ENCODE data around the gene TAOK2.

The TAOK2 gene

DNA sequence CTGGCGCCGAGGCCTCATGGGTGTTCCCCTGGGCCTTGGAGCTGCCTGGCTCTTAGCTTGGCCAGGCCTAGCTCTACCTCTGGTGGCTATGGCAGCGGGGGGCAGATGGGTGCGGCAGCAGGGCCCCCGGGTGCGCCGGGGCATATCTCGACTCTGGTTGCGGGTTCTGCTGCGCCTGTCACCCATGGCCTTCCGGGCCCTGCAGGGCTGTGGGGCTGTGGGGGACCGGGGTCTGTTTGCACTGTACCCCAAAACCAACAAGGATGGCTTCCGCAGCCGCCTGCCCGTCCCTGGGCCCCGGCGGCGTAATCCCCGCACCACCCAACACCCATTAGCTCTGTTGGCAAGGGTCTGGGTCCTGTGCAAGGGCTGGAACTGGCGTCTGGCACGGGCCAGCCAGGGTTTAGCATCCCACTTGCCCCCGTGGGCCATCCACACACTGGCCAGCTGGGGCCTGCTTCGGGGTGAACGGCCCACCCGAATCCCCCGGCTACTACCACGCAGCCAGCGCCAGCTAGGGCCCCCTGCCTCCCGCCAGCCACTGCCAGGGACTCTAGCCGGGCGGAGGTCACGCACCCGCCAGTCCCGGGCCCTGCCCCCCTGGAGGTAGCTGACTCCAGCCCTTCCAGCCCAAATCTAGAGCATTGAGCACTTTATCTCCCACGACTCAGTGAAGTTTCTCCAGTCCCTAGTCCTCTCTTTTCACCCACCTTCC, 13.9 kb downstream of the TAOK2 start:
- no peak for DNase-seq (ENCODE audit: low read depth in 2 of 2)

- DNase-seq (ENCODE audit: low read depth in 2 of 2), result no peak
These were observed 14.8 kb downstream of the TAOK2 start for GRCh38 chr16:29988346-29989075.

GRCh38 chr16:29989111-29989858, 15.6 kb downstream of the TAOK2 start:
- DNase-seq (ENCODE audit: low read depth in 2 of 2), result no peak

GRCh38 chr16:29990034-29990433, 16.4 kb downstream of the TAOK2 start:
- no peak for DNase-seq (ENCODE audit: low read depth in 2 of 2)

DNA sequence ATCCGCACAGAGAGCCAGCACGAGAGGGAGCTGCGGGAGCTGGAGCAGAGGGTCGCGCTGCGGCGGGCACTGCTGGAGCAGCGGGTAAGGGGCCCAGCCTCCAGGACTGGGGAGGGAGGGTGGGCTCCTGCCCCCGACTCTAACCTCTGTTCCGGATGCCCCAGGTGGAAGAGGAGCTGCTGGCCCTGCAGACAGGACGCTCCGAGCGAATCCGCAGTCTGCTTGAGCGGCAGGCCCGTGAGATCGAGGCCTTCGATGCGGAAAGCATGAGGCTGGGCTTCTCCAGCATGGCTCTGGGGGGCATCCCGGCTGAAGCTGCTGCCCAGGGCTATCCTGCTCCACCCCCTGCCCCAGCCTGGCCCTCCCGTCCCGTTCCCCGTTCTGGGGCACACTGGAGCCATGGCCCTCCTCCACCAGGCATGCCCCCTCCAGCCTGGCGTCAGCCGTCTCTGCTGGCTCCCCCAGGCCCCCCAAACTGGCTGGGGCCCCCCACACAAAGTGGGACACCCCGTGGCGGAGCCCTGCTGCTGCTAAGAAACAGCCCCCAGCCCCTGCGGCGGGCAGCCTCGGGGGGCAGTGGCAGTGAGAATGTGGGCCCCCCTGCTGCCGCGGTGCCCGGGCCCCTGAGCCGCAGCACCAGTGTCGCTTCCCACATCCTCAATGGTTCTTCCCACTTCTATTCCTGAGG, 17.4 kb downstream of the TAOK2 start:
- DNase-seq (ENCODE audit: low read depth in 2 of 2), result no peak

DNA sequence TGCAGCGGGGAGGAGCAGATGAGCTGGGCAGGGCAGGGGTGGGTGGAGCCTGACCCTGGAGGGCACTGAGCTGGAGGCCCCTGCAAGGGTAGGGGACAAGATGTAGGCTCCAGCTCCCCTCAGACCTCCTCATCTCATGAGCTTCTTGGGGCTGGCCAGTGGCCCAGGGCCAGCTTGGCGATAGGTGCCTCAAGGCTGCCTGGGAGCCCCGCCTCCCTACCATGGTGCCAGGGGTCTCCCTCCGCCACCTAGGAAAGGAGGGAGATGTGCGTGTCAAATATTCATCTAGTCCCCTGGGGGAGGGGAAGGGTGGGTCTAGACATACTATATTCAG, 17.9 kb downstream of the TAOK2 start:
- no peak for DNase-seq (ENCODE audit: low read depth in 2 of 2)

GRCh38 chr16:29992344-29992967, 18.8 kb downstream of the TAOK2 start:
- no peak for DNase-seq (ENCODE audit: low read depth in 2 of 2)

GRCh38 chr16:29993191-29993902, 19.7 kb downstream of the TAOK2 start:
- no peak for DNase-seq (ENCODE audit: low read depth in 2 of 2)

DNA sequence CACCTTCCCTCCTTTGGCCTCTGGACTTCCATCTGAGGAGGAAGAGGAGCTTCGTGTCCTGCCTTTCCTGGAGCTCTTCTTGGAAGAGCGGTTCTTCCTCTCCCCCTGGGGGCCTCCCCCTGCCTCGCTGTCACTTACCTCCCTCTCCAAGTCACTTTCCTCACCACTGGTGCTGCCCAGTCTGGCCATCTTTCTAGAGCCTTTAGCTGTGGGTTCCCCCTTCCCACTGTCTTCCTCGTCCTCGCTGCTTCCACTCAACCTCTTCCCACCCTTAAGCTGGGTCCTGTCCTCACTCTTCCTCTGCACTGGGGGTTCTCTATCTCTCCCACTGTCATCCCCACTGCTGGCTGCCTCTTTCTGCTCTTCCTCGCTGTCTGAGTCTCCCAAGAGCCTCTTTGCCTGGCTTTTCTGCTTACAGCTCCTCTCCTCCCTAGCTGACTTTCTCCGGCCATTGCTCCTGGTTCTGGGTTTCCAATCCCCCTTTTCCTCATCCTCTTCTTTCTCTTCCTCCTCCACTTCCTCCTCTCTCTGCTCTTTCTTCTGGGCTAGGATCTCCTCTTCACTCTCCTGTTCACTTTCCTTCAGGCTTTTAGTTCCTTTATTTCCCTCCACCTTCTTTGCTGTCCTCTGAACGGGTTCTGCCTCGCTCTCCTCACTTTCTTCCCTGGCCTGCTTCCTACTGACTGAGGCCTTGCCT, 20.4 kb downstream of the TAOK2 start:
- no peak for DNase-seq (ENCODE audit: low read depth in 2 of 2)

DNA sequence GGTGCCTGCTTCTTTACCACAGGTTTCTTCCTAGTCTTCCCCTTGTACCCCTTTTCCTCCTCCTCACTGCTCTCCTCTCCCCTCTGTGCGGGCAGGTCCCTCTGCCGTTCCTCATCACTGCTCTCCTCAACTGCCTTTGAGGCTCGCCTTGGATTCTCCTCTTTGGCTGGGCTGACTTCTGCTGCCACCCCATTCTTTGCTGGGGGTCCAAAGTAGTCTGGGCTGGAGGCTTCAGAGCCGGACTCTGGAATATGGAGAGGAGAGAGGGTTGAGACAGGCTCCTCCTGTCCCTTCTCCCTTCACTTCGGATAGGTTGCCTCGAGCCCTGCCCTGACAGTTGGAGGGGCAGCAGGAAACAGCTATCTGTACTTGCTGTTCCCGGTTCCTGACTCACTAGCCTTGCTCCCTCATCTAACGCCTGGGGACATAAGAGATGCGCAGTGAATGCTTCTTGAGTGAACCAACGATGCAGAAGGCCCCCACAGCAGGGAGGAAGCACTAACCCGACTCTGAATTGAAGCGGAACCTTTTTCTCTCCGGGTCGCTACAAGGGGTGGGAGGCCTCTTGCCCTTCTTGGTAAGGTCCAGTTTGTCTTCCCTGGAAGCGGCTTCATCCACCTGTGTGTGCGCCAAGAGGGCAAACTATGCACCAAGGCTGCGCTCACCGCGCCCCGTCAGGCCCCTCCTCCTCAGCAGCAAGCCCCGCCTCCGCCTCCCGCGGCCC, 21.1 kb downstream of the TAOK2 start:
- DNase-seq (ENCODE audit: low read depth in 2 of 2), result peak; percentile 49 to 66

- DNase-seq (ENCODE audit: low read depth in 2 of 2), result peak; percentile 78 to 84
These were observed 21.7 kb downstream of the TAOK2 start, which contains the start of gene HIRIP3 for GRCh38 chr16:29995324-29995910. HIRIP3 (minus strand) TSS chr16:29995617; CDS start chr16:29995605, 12 bp downstream.

- peak; percentile 99 for DNase-seq (ENCODE audit: low read depth in 2 of 2)
These were observed 22.5 kb downstream of the TAOK2 start, which contains the start of gene INO80E for GRCh38 chr16:29995911-29996765. INO80E (plus strand) TSS chr16:29996241; CDS start chr16:29996311, 70 bp downstream.

- DNase-seq (ENCODE audit: low read depth in 2 of 2), result no peak
These were observed 23.1 kb downstream of the TAOK2 start for GRCh38 chr16:29996766-29997250.

- no peak for DNase-seq (ENCODE audit: low read depth in 2 of 2)
These were observed 25.9 kb downstream of the TAOK2 start for GRCh38 chr16:29999605-30000004.

GRCh38 chr16:30000735-30001631, 27.3 kb downstream of the TAOK2 start:
- no peak for DNase-seq (ENCODE audit: low read depth in 2 of 2)

DNA sequence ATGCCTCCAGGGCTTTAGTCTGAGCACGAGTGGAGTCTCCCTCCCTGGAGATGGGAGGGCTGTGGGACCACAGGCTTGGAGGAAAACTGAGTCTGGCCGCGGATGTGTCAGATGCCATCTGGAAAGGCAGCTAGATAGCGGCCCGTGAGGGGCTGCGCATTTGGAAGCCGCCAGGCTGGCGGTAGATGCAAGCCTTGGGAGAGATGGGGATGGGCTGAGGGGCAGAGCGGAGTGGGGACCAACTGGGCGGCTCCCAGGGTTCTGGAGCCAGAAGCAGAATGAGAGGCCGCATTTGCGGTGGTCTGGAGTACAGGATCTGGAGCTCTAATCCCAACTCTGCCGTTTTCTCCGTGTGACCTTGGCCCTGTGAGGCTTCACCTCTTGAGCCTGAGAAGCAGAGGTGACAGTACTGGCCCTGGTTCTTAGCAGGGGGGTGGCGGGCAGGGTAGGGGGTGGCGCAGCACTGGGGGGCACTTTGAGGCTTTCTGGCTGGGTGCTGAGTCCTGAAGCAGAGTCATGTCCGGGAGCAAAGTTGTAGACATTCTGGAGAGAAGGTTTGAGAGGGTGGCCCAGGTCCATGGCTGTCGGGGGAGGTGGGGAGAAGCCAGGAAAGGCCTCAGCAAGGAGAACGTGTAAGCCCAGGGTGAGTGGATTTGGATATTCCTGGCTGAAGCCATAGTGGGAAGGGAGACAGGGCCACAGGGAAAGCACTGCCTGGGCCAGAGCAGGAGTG, 29.1 kb downstream of the TAOK2 start:
- no peak for DNase-seq (ENCODE audit: low read depth in 2 of 2)

Measured in stimulated activated CD8-positive, alpha-beta memory T cell treated with anti-CD3 and anti-CD28 coated beads, Interleukin-2, amount 100 ng/mL, for 48 hours (primary cell).